Measurements from ENCODE around the gene RNF10. TPM values are rescaled to one million over a fixed set of nuclear protein-coding genes. Genes with fewer than 3 reads are reported as not detected.
"Not testable (repeated sequence)": the region's sequence is repeated elsewhere in the genome, so short reads cannot be mapped to it uniquely, and the experiment has no call there.

The RNF10 gene
- total and polyA plus RNA-seq, 4 donors, result 102 to 226 (median 176) TPM

- 95% methylated on average over 8 of the region's 8 CpGs for WGBS (ENCODE audit: insufficient coverage)
Measured at GRCh38 chr12:120519324-120519723, 14.8 kb upstream of the RNF10 start.

GRCh38 chr12:120522568-120522967, 11.6 kb upstream of the RNF10 start:
- WGBS (ENCODE audit: insufficient coverage), result 97% methylated on average over 9 of the region's 9 CpGs

More at GRCh38 chr12:120519324-120519723, 14.8 kb upstream of the RNF10 start:
- not testable (repeated sequence) for H3K4me3 ChIP-seq (ENCODE audit: low read depth, low read length); DNase-seq (ENCODE audit: low read depth in 4 of 6, low spot score in 6 of 6); H3K27ac ChIP-seq (ENCODE audit: low read depth, low read length); H3K9me3 ChIP-seq (ENCODE audit: control insufficient read depth, insufficient read depth, low read length); H3K4me1 ChIP-seq (ENCODE audit: control insufficient read depth, insufficient read depth, low read length); H3K27me3 ChIP-seq (ENCODE audit: control insufficient read depth, insufficient read depth, low read length)
- peaks cover 29% of the 10 kb centered on the region for H3K36me3 ChIP-seq (ENCODE audit: control insufficient read depth, insufficient read depth, low read length)

DNA sequence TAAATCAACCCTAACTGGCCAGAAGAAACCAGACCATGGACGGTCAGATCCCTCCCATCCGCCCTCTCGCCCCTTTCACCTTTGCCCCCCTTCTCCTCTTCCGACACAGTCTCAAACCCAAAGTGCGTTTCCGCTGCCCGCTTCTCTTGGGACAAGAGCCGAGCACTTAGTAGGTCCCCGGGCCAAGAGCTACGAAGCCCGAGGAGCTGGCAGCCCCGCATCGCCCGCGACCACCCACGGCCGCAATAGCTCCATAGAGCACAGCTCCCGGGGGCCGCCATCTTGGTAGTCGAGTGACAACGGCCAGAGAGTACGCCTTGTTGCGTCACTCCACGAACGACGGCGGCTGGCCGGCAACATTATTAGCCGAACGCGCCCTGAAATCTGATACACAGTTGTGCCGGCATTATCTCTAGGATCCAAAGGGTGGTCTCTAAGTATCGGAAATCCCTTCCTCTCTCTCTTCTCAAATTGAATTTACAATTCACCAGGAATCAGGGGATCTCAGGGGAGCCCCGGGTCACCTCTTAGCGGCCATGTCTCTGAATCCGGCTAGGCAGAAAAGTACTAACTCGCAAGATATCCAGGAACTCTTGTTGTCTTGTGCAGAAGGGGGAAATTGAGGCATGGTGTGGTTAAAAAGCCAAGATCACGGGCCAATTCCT, 5.2 kb upstream of the RNF10 start, which contains the start of gene COQ5:
COQ5 (minus strand) TSS at position 298 of the 665 bp plus-strand sequence; CDS start at position 281, 17 bp downstream.
- Histone ChIP-seq H3K27me3 (ENCODE audit: control insufficient read depth, insufficient read depth, low read length) (no peaks in the 10 kb centered on the region), H3K4me3 (ENCODE audit: low read depth, low read length) (peak within 1 kb of the TSS; percentile 83), H3K9me3 (ENCODE audit: control insufficient read depth, insufficient read depth, low read length) (no peaks in the 10 kb centered on the region), H3K27ac (ENCODE audit: low read depth, low read length) (peak within 1 kb of the TSS; percentile 95), H3K4me1 (ENCODE audit: control insufficient read depth, insufficient read depth, low read length) (peaks cover 8% of the 10 kb centered on the region), H3K36me3 (ENCODE audit: control insufficient read depth, insufficient read depth, low read length) (peaks cover 13% of the 10 kb centered on the region)
- WGBS (ENCODE audit: insufficient coverage), result under 1% methylated on average over 37 of the region's 38 CpGs
- peak; percentile 83 to 98 (median 92) for DNase-seq (ENCODE audit: low read depth in 4 of 6, low spot score in 6 of 6)

More at GRCh38 chr12:120522568-120522967, 11.6 kb upstream of the RNF10 start:
- Histone ChIP-seq H3K9me3 (ENCODE audit: control insufficient read depth, insufficient read depth, low read length) (no peaks in the 10 kb centered on the region), H3K4me3 (ENCODE audit: low read depth, low read length) (no peak overlapping the region), H3K4me1 (ENCODE audit: control insufficient read depth, insufficient read depth, low read length) (no peaks in the 10 kb centered on the region), H3K27me3 (ENCODE audit: control insufficient read depth, insufficient read depth, low read length) (no peaks in the 10 kb centered on the region), H3K36me3 (ENCODE audit: control insufficient read depth, insufficient read depth, low read length) (peaks cover 29% of the 10 kb centered on the region), H3K27ac (ENCODE audit: low read depth, low read length) (no peak overlapping the region)
- no peak for DNase-seq (ENCODE audit: low read depth in 4 of 6, low spot score in 6 of 6)

DNA sequence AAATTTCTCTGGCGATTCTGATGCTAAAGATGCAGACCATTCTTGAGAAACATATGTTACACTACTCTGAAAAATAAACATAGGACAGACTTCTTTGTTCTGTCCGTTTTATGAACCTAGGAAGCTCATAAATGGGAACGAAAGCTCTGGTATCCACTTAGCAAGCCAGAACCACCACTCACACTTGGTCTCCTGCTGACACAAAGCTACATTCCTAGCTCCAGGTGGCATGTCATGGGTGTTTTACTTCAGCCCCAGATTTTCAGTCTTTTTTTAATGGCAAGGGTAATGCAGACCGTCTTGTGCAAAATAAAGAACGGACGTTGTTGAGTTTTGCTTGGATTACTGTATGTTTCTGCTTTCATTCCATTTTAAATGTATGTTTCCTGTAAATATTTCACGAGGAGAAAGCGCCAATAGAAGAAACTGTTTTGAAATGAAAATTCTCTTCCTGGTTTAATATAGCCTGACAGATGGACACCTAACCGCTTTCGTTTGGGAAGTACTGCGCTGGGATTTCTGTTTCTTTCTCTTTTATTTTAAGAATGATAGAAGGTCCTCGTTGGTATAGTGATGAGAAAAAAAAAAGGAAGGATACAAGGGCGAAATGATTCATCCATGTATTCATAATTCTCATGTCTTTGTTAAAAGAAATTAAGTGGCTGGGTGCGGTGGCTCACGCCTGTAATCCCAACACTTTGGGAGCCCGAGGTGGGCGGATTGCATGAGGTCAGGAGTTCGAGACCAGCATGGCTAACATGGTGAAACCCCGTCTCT, 4.3 kb upstream of the RNF10 start:
- Histone ChIP-seq H3K27ac (ENCODE audit: low read depth, low read length) (peak overlapping the region; percentile 95), H3K27me3 (ENCODE audit: control insufficient read depth, insufficient read depth, low read length) (no peaks in the 10 kb centered on the region), H3K9me3 (ENCODE audit: control insufficient read depth, insufficient read depth, low read length) (no peaks in the 10 kb centered on the region), H3K36me3 (ENCODE audit: control insufficient read depth, insufficient read depth, low read length) (peaks cover 6% of the 10 kb centered on the region), H3K4me1 (ENCODE audit: control insufficient read depth, insufficient read depth, low read length) (peaks cover 8% of the 10 kb centered on the region), H3K4me3 (ENCODE audit: low read depth, low read length) (peak overlapping the region; percentile 83)
- WGBS (ENCODE audit: insufficient coverage), result 33% methylated on average over 5 of the region's 19 CpGs
- peak in 3 of 6 donors; percentile 5 to 66 (median 61) for DNase-seq (ENCODE audit: low read depth in 4 of 6, low spot score in 6 of 6)

GRCh38 chr12:120530418-120530761, 3.8 kb upstream of the RNF10 start:
- not testable (repeated sequence) for DNase-seq (ENCODE audit: low read depth in 4 of 6, low spot score in 6 of 6); H3K9me3 ChIP-seq (ENCODE audit: control insufficient read depth, insufficient read depth, low read length); H3K36me3 ChIP-seq (ENCODE audit: control insufficient read depth, insufficient read depth, low read length); H3K4me3 ChIP-seq (ENCODE audit: low read depth, low read length); H3K4me1 ChIP-seq (ENCODE audit: control insufficient read depth, insufficient read depth, low read length); H3K27me3 ChIP-seq (ENCODE audit: control insufficient read depth, insufficient read depth, low read length)
- H3K27ac ChIP-seq (ENCODE audit: low read depth, low read length), result peak overlapping the region; percentile 95

- peaks cover 12% of the 10 kb centered on the region for H3K36me3 ChIP-seq (ENCODE audit: control insufficient read depth, insufficient read depth, low read length)
- no peaks in the 10 kb centered on the region for H3K27me3 ChIP-seq (ENCODE audit: control insufficient read depth, insufficient read depth, low read length)
- H3K9me3 ChIP-seq (ENCODE audit: control insufficient read depth, insufficient read depth, low read length), result no peaks in the 10 kb centered on the region
- WGBS (ENCODE audit: insufficient coverage), result 93% methylated on average over 4 of the region's 4 CpGs
- DNase-seq (ENCODE audit: low read depth in 4 of 6, low spot score in 6 of 6), result no peak
- no peak overlapping the region for H3K4me3 ChIP-seq (ENCODE audit: low read depth, low read length)
- no peak overlapping the region for H3K27ac ChIP-seq (ENCODE audit: low read depth, low read length)
- peaks cover 24% of the 10 kb centered on the region for H3K4me1 ChIP-seq (ENCODE audit: control insufficient read depth, insufficient read depth, low read length)
Measured at GRCh38 chr12:120532701-120533238, 1.4 kb upstream of the RNF10 start.

- H3K36me3 ChIP-seq (ENCODE audit: control insufficient read depth, insufficient read depth, low read length), result peaks cover 12% of the 10 kb centered on the region
- H3K27me3 ChIP-seq (ENCODE audit: control insufficient read depth, insufficient read depth, low read length), result no peaks in the 10 kb centered on the region
- H3K4me1 ChIP-seq (ENCODE audit: control insufficient read depth, insufficient read depth, low read length), result peaks cover 23% of the 10 kb centered on the region
- H3K27ac ChIP-seq (ENCODE audit: low read depth, low read length), result peak overlapping the region; percentile 69
- peak in 3 of 6 donors; percentile 4 to 59 (median 52) for DNase-seq (ENCODE audit: low read depth in 4 of 6, low spot score in 6 of 6)
- no peaks in the 10 kb centered on the region for H3K9me3 ChIP-seq (ENCODE audit: control insufficient read depth, insufficient read depth, low read length)
- peak overlapping the region; percentile 90 for H3K4me3 ChIP-seq (ENCODE audit: low read depth, low read length)
- WGBS (ENCODE audit: insufficient coverage), result 1% methylated on average over 43 of the region's 52 CpGs
Measured at GRCh38 chr12:120534703-120535655, 823 bp downstream of the RNF10 start.

- DNase-seq (ENCODE audit: low read depth in 4 of 6, low spot score in 6 of 6), result no peak
- peak overlapping the region; percentile 90 for H3K4me3 ChIP-seq (ENCODE audit: low read depth, low read length)
- 82% methylated on average over 6 of the region's 13 CpGs for WGBS (ENCODE audit: insufficient coverage)
- H3K36me3 ChIP-seq (ENCODE audit: control insufficient read depth, insufficient read depth, low read length), result peaks cover 15% of the 10 kb centered on the region
- H3K27me3 ChIP-seq (ENCODE audit: control insufficient read depth, insufficient read depth, low read length), result no peaks in the 10 kb centered on the region
- H3K4me1 ChIP-seq (ENCODE audit: control insufficient read depth, insufficient read depth, low read length), result peaks cover 23% of the 10 kb centered on the region
- no peaks in the 10 kb centered on the region for H3K9me3 ChIP-seq (ENCODE audit: control insufficient read depth, insufficient read depth, low read length)
- no peak overlapping the region for H3K27ac ChIP-seq (ENCODE audit: low read depth, low read length)
Measured at GRCh38 chr12:120536064-120536791, 2.1 kb downstream of the RNF10 start.
